Measurements from ENCODE around the gene NCBP1. TPM values are rescaled to one million over a fixed set of nuclear protein-coding genes. Genes with fewer than 3 reads are reported as not detected.
"Not testable (repeated sequence)": the region's sequence is repeated elsewhere in the genome, so short reads cannot be mapped to it uniquely, and the experiment has no call there.

The NCBP1 gene
- total RNA-seq, 1 donor from 2014 or later, result 51.4 TPM

- Mint-ChIP-seq H3K4me3 (no peak overlapping the region), H3K36me3 (ENCODE audit: low read depth) (peaks cover 36% of the 10 kb centered on the region), H3K4me1 (peaks cover 8% of the 10 kb centered on the region), H3K9me3 (no peaks in the 10 kb centered on the region), H3K27ac (no peak overlapping the region), H3K27me3 (no peaks in the 10 kb centered on the region)
- DNase-seq, result no peak
- intact Hi-C loops (cut with micrococcal nuclease), result no loop called here
Measured at GRCh38 chr9:97601228-97601898, 32.3 kb upstream of the NCBP1 start.

DNA sequence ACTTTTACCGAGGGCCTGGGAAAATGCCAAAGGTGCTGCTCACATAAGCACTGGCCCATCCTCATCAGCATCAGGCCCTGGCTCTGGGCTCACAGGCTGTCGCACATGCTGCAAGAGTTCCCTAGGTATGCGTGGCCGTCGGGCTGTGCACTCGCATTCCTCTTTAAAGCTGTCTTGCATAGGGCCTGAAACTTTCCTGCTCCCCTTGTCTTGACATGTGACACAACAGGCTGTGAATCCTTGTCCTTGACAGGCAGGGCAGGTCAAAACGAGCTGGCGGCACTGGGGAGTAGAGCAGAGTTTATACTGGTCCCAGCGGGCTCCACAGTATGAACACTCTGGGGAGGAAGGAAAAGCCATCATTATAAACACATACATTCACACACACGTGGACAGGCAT lies 31.2 kb upstream of the NCBP1 start:
- intact Hi-C loops (cut with micrococcal nuclease), result no loop called here
- Mint-ChIP-seq H3K4me1 (peaks cover 8% of the 10 kb centered on the region), H3K27ac (no peak overlapping the region), H3K36me3 (ENCODE audit: low read depth) (peaks cover 42% of the 10 kb centered on the region), H3K4me3 (no peak overlapping the region), H3K9me3 (no peaks in the 10 kb centered on the region), H3K27me3 (no peaks in the 10 kb centered on the region)
- no peak for DNase-seq

- peaks cover 43% of the 10 kb centered on the region for H3K36me3 Mint-ChIP-seq (ENCODE audit: low read depth)
- DNase-seq, result no peak
- no peaks in the 10 kb centered on the region for H3K27me3 Mint-ChIP-seq
- no peaks in the 10 kb centered on the region for H3K9me3 Mint-ChIP-seq
- H3K4me1 Mint-ChIP-seq, result no peaks in the 10 kb centered on the region
- intact Hi-C loops (cut with micrococcal nuclease), result no loop called here
- H3K27ac Mint-ChIP-seq, result no peak overlapping the region
- H3K4me3 Mint-ChIP-seq, result no peak overlapping the region
Measured at GRCh38 chr9:97604901-97605645, 28.5 kb upstream of the NCBP1 start.

DNA sequence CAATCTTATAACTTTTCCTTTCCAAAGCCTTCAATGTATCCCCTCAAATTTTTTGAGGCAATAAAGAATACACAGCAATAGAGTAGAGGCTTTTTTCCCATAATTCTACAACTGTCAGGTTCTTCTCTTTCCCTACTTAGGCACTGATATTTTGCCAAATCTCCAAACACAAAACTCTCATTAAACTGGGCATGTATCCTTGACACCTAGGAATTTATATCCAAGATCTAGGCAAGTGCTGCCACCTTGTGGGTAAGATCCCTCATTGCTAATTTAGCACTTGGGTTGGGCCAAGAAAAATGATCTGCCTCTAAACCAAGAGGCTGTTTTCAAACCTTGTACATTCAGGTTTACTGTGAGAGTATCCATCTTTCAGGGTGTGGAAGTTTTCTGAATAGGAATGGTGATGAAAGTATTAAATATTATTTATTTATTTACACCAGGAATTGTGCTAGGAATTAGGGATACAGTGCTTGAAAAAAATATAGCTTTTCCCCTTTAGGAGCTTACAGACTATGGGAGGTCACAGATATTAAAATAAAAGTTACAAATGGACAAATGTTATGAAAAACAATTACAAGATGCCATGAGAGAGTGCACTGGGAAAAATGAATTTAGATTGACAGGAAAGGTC lies 18.1 kb upstream of the NCBP1 start:
- peak; percentile 89 for DNase-seq
- H3K9me3 Mint-ChIP-seq, result no peaks in the 10 kb centered on the region
- peaks cover 20% of the 10 kb centered on the region for H3K4me1 Mint-ChIP-seq
- no peak overlapping the region for H3K27ac Mint-ChIP-seq
- intact Hi-C loops (cut with micrococcal nuclease), result loop anchor here (1.0 to 2.0 kb wide), 4 partner anchors 147 to 759 kb away; no protein-coding TSS in a partner anchor
- H3K27me3 Mint-ChIP-seq, result no peaks in the 10 kb centered on the region
- peaks cover 26% of the 10 kb centered on the region for H3K36me3 Mint-ChIP-seq (ENCODE audit: low read depth)
- no peak overlapping the region for H3K4me3 Mint-ChIP-seq

DNA sequence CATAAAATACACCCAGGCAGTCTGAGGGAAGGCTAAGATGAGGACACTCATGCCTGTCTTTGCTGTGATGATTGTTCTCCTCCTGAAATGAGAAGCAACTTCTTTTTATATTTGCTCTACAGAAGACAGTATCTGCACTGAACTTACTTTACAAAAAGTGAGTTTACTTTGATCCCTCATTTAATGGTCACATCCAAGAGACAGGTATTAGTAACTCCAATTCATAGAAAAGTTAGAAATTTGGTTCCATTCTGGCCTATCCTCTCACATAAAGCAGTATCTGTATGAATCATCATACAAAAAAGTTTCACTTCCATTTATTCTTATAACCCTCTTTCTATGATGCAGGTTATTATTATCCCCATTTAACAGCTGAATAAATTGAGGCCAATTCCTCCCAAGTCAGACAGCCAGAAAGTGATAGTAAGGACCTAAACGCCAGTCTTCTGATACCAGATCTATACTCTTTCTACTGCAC lies 15.6 kb upstream of the NCBP1 start:
- H3K4me3 Mint-ChIP-seq, result no peak overlapping the region
- H3K36me3 Mint-ChIP-seq (ENCODE audit: low read depth), result peaks cover 38% of the 10 kb centered on the region
- H3K27ac Mint-ChIP-seq, result no peak overlapping the region
- no peaks in the 10 kb centered on the region for H3K9me3 Mint-ChIP-seq
- peaks cover 20% of the 10 kb centered on the region for H3K4me1 Mint-ChIP-seq
- no peak for DNase-seq
- intact Hi-C loops (cut with micrococcal nuclease), result no loop called here
- no peaks in the 10 kb centered on the region for H3K27me3 Mint-ChIP-seq

GRCh38 chr9:97620063-97620462 lies 13.6 kb upstream of the NCBP1 start:
- H3K4me3 Mint-ChIP-seq; H3K27ac Mint-ChIP-seq; DNase-seq; H3K9me3 Mint-ChIP-seq; H3K27me3 Mint-ChIP-seq; intact Hi-C loops (cut with micrococcal nuclease): not testable (repeated sequence)
- H3K36me3 Mint-ChIP-seq (ENCODE audit: low read depth), result peaks cover 45% of the 10 kb centered on the region
- H3K4me1 Mint-ChIP-seq, result peaks cover 22% of the 10 kb centered on the region

- intact Hi-C loops (cut with micrococcal nuclease); H3K27ac Mint-ChIP-seq; H3K9me3 Mint-ChIP-seq; H3K4me3 Mint-ChIP-seq; DNase-seq; H3K27me3 Mint-ChIP-seq: not testable (repeated sequence)
- peaks cover 16% of the 10 kb centered on the region for H3K4me1 Mint-ChIP-seq
- peaks cover 38% of the 10 kb centered on the region for H3K36me3 Mint-ChIP-seq (ENCODE audit: low read depth)
Measured at GRCh38 chr9:97622483-97622882, 11.1 kb upstream of the NCBP1 start.

- Mint-ChIP-seq H3K27me3 (no peaks in the 10 kb centered on the region), H3K27ac (no peak overlapping the region), H3K4me3 (no peak overlapping the region), H3K4me1 (peaks cover 3% of the 10 kb centered on the region), H3K9me3 (no peaks in the 10 kb centered on the region), H3K36me3 (ENCODE audit: low read depth) (peaks cover 36% of the 10 kb centered on the region)
- intact Hi-C loops (cut with micrococcal nuclease), result no loop called here
- DNase-seq, result no peak
Measured at GRCh38 chr9:97623946-97624345, 9.7 kb upstream of the NCBP1 start.

DNA sequence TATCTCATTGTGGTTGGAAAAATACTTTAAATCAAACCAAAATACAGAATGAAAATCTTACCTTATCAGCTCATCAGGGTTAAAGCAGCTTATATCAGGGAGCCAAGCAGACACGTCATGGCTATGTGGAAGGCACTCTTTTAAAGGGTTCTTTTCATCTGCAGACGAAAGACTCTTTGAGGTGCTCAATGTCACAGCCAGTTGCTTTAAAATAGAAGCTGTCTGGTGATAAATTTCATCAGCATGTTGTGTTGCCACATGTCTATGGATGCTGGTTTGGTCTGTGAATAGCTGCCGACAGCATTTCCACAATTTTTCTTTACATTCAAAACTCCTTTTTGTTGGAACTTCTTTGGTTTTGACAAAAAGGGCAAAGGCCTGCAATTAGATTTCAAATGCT lies 8.0 kb upstream of the NCBP1 start:
- intact Hi-C loops (cut with micrococcal nuclease), result no loop called here
- Mint-ChIP-seq H3K27ac (no peak overlapping the region), H3K4me1 (peaks cover 8% of the 10 kb centered on the region), H3K36me3 (ENCODE audit: low read depth) (peaks cover 30% of the 10 kb centered on the region), H3K4me3 (no peak overlapping the region), H3K9me3 (no peaks in the 10 kb centered on the region), H3K27me3 (no peaks in the 10 kb centered on the region)
- no peak for DNase-seq

- DNase-seq, result no peak
- Mint-ChIP-seq H3K4me1 (peaks cover 16% of the 10 kb centered on the region), H3K4me3 (no peak overlapping the region), H3K9me3 (no peaks in the 10 kb centered on the region), H3K27ac (no peak overlapping the region), H3K36me3 (ENCODE audit: low read depth) (peaks cover 17% of the 10 kb centered on the region), H3K27me3 (no peaks in the 10 kb centered on the region)
- intact Hi-C loops (cut with micrococcal nuclease), result no loop called here
Measured at GRCh38 chr9:97627624-97628023, 6.0 kb upstream of the NCBP1 start.

DNA sequence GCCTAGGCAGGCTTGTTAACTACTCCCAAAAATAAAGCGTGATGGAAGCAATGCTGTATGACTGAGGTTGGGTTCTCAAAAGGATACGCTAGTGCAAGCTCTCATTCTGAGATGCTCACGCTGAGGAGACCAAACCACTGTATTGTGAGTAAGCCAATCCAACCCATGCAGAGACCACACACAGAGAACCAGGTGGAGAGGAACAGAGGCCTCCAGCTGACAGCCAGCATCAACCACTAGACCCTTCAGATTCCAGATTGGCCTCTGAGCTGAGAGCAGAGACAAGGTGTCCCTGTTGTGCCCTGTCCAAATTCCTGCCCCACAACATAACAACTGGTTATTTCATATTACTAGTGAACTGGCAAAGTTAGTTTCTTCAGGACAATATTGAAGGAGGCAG lies 5.0 kb upstream of the NCBP1 start:
- Mint-ChIP-seq H3K27ac (no peak overlapping the region), H3K27me3 (no peaks in the 10 kb centered on the region), H3K4me1 (peaks cover 18% of the 10 kb centered on the region), H3K36me3 (ENCODE audit: low read depth) (peaks cover 14% of the 10 kb centered on the region), H3K4me3 (no peak overlapping the region), H3K9me3 (no peaks in the 10 kb centered on the region)
- intact Hi-C loops (cut with micrococcal nuclease), result no loop called here
- DNase-seq, result no peak

DNA sequence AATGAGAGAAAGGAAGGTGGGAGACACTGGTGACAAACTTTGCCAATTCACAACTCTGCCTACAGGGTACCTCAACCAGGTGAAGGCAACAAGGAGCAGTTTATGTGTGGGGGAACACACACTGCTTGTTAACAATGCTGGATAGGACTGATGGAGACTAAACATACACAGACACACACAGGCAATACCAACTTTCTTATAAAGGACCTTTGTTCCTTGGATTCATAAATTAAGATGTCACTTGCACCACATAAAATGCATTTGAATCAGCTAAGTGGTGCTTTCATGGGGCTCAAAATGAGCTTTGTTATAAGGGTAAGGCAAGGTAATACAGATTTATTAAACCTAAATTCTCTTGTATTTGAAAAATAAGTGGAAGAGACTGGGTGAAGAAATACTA lies 4.5 kb upstream of the NCBP1 start:
- Mint-ChIP-seq H3K27me3 (no peaks in the 10 kb centered on the region), H3K27ac (no peak overlapping the region), H3K9me3 (no peaks in the 10 kb centered on the region), H3K4me1 (peaks cover 18% of the 10 kb centered on the region), H3K4me3 (no peak overlapping the region), H3K36me3 (ENCODE audit: low read depth) (peaks cover 13% of the 10 kb centered on the region)
- DNase-seq, result no peak
- intact Hi-C loops (cut with micrococcal nuclease), result no loop called here

DNA sequence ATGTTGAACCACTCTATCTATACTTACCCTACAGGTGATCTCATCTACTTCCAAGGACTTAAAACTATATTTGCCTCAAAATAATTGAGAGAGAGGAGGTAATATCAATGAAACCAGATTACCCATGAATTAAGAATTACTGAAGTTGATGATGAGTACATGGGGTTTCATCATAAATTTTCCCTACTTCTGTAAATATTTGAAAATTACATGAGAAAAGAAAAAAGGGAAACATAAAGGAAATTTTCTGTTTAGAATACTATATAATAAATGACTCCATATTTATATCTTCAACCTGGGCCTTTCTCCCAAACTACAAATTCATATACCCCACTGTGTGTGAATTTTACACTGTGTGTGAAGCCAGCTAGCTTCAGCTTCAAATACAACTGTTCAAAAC lies 3.0 kb upstream of the NCBP1 start:
- peaks cover 16% of the 10 kb centered on the region for H3K36me3 Mint-ChIP-seq (ENCODE audit: low read depth)
- no peaks in the 10 kb centered on the region for H3K27me3 Mint-ChIP-seq
- no peak overlapping the region for H3K27ac Mint-ChIP-seq
- H3K9me3 Mint-ChIP-seq, result no peaks in the 10 kb centered on the region
- no peak overlapping the region for H3K4me3 Mint-ChIP-seq
- intact Hi-C loops (cut with micrococcal nuclease), result loop anchor here (5.0 to 10.0 kb wide), 2 partner anchors 174 to 627 kb away; partner anchors contain the start of gene TBC1D2
- no peak for DNase-seq
- H3K4me1 Mint-ChIP-seq, result peaks cover 24% of the 10 kb centered on the region
